GM12892 (cell line): ENCODE results near the gene C2CD3.
"Not testable (repeated sequence)": the region's sequence is repeated elsewhere in the genome, so short reads cannot be mapped to it uniquely, and the experiment has no call there.

ENCODE experiments used
- DNase-seq: peaks from one replicate; pipeline ENCODE4 v3.0.0; 2011; ENCODE audit not compliant: insufficient read length
- FAIRE-seq: peaks from 2 replicates; lab custom pipeline; 2011; peaks lifted over from hg19 to GRCh38; lab: Jason Lieb, UNC
- POLR2A ChIP-seq: IDR thresholded peaks from 2 replicates; pipeline ENCODE4 v1.6.1; 2011; ENCODE audit warnings: low read depth, low read length, control low read depth
- POLR2AphosphoS5 ChIP-seq: IDR thresholded peaks from 2 replicates; pipeline ENCODE4 v1.6.1; 2011; ENCODE audit warnings: low read depth, low read length, control low read depth
- TAF1 ChIP-seq: IDR thresholded peaks from 2 replicates; pipeline ENCODE4 v1.6.1; 2011; ENCODE audit warnings: low read depth, mild to moderate bottlenecking, control low read depth, low read length, borderline replicate concordance

The C2CD3 gene

GRCh38 chr11:74100735-74101134, 70.1 kb downstream of the C2CD3 start:
- DNase-seq (no peak), FAIRE-seq (no peak)
- no peak for TF ChIP-seq POLR2AphosphoS5
- TF ChIP-seq POLR2A, result no peak
- no peak for TF ChIP-seq TAF1

- FAIRE-seq (no peak), DNase-seq (no peak)
- TF ChIP-seq POLR2AphosphoS5 (no peak), TAF1 (no peak), POLR2A (no peak)
Observed at GRCh38 chr11:74100231-74100630, 70.6 kb downstream of the C2CD3 start.

GRCh38 chr11:74097686-74098237, 73.0 kb downstream of the C2CD3 start:
- DNase-seq (no peak), FAIRE-seq (no peak)
- TF ChIP-seq TAF1, result no peak
- TF ChIP-seq POLR2A, result no peak
- no peak for TF ChIP-seq POLR2AphosphoS5

- TF ChIP-seq TAF1, result no peak
- no peak for TF ChIP-seq POLR2A
- TF ChIP-seq POLR2AphosphoS5, result no peak
Observed at GRCh38 chr11:74094393-74094792, 76.4 kb downstream of the C2CD3 start.

DNA sequence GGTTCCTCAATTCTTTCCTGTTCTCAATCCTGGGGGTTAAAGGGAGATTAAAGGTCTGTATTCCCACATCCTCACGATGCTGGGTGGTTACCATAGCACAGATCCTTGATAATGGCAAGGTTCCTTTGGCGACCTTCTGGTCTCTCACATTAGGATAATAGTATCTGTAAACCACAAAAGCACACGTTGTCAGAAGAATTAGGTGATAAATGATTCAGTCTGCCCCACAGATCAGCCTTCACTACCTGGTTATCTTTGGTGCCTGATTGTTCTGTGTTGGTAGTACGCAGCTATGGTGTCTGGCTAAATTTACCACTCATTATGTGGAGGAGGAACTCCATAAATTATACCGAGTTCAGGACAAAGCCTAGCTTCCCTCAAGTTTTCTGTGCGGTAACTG, 78.4 kb downstream of the C2CD3 start:
- TF ChIP-seq POLR2AphosphoS5 (no peak), POLR2A (no peak), TAF1 (no peak)
- FAIRE-seq (no peak), DNase-seq (no peak)

More at GRCh38 chr11:74094393-74094792, 76.4 kb downstream of the C2CD3 start:
- DNase-seq, result no peak
- FAIRE-seq, result no peak

DNA sequence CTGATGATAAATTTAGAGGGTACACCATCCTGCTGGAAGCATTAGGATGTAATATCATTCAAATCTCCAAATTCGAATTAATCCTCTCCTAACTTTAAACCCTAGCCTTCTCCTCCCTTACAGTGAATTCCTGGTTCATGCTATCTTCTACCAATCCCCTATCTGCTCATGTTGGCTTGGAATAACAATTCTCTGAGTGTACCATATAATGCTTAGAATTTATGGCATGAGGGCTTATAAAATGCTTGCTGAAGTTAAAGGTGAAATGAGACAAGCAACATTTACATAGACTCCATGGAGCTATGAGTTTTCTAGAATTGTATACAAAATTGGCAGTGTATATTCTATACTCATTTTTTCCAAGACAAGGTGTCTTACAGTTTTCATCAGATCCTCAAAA, 79.3 kb downstream of the C2CD3 start:
- no peak for TF ChIP-seq POLR2A
- TF ChIP-seq TAF1, result no peak
- no peak for TF ChIP-seq POLR2AphosphoS5
- DNase-seq (no peak), FAIRE-seq (no peak)

GRCh38 chr11:74090701-74091100, 80.1 kb downstream of the C2CD3 start:
- no peak for DNase-seq
- no peak for TF ChIP-seq POLR2A
- no peak for TF ChIP-seq POLR2AphosphoS5
- TF ChIP-seq TAF1, result no peak
- FAIRE-seq, result no peak

DNA sequence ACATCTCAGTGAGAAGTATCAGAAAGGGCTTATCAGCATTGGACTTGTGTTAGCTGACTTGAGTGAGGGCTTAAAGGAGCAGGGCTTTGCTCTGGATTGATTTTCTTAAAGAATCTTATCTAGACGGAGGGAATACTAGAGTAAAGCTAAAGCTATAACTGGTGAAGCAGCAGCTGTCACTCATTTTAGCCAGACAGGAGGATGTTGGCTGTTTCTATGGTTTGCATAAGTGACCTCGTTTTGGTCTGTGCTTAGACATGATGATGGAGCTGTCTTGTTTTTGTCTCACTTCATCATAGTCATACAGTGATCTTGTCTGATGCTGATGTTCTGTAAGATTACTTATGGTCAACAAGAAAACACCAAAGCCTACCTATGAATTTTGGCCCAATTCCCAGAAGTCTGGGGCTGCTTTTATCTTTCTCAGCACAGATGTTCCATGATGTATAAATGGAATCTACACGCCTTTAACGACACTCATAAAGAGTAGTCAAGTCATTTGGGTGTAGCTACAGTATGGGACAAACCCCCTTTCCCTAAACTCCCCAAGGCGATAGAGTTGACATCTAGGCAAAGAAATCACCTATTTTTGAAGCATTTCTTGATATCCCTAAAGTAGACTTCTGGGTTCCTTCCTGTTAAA, 84.4 kb downstream of the C2CD3 start:
- TF ChIP-seq POLR2A (no peak), POLR2AphosphoS5 (no peak), TAF1 (no peak)

GRCh38 chr11:74085542-74085892, 85.3 kb downstream of the C2CD3 start:
- no peak for TF ChIP-seq TAF1
- no peak for TF ChIP-seq POLR2A
- no peak for TF ChIP-seq POLR2AphosphoS5
- no peak for FAIRE-seq

More for the DNA sequence above, 84.4 kb downstream of the C2CD3 start:
- FAIRE-seq (no peak), DNase-seq (no peak)

GRCh38 chr11:74084796-74085541, 85.8 kb downstream of the C2CD3 start:
- no peak for FAIRE-seq
- DNase-seq, result no peak
- TF ChIP-seq POLR2AphosphoS5, result no peak
- no peak for TF ChIP-seq POLR2A
- TF ChIP-seq TAF1, result no peak

More at GRCh38 chr11:74085542-74085892, 85.3 kb downstream of the C2CD3 start:
- no peak for DNase-seq

DNA sequence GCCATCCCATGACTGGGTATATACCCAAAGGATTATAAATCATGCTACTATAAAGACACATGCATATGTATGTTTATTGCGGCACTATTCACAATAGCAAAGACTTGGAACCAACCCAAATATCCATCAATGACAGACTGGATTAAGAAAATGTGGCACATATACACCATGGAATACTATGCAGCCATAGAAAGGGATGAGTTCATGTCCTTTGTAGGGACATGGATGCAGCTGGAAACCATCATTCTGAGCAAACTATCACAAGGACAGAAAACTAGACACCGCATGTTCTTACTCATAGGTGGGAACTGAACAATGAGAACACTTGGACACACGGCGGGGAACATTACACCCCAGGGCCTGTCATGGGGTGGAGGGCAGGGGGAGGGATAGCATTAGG, 86.9 kb downstream of the C2CD3 start:
- not testable (repeated sequence) for FAIRE-seq

DNA sequence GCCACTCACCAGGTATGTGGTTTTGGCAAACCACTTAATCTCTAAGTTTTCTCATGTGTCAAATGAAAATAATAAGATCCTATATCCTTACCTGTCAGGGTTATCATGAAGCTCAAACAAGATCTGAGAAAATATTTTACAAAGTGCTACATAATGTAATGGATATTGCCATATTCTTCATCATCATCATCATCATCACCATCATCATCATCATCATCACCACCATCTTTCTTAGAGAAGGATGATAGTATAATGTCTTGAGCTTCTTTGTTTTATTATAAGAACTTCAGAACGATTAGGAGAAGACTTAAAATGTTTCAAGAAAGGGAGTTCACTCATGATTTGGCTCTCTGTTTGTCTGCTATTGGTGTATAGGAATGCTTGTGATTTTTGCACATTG, 89.4 kb downstream of the C2CD3 start:
- no peak for FAIRE-seq
- DNase-seq, result no peak
- no peak for TF ChIP-seq POLR2AphosphoS5
- TF ChIP-seq POLR2A, result no peak
- no peak for TF ChIP-seq TAF1

More for the DNA sequence above, 86.9 kb downstream of the C2CD3 start:
- DNase-seq, result not testable (repeated sequence)
